Measurements from ENCODE around the gene BMX.
A peak's percentile ranks its signal among the peaks of the same experiment; 100 is the strongest.

Gene BMX

GRCh38 chrX:15500497-15500966, at the start of gene BMX:
TSS of gene BMX (plus strand) at chrX:15500807. CDS start at chrX:15508354, 7,547 bp downstream.
- DNase-seq, result no peak

GRCh38 chrX:15451913-15452312, 48.7 kb upstream of the BMX start:
- DNase-seq, result no peak

- no peak for DNase-seq
These were observed 35.9 kb upstream of the BMX start for GRCh38 chrX:15464704-15465103.

- no peak for DNase-seq
These were observed 35.3 kb upstream of the BMX start for GRCh38 chrX:15465347-15465746.

GRCh38 chrX:15465896-15466651, 34.5 kb upstream of the BMX start:
- no peak for DNase-seq

GRCh38 chrX:15468036-15468435, 32.6 kb upstream of the BMX start:
- DNase-seq, result peak in 6 of 56 donors; percentile 0 to 19 (median 0)

GRCh38 chrX:15469613-15470012, 31.0 kb upstream of the BMX start:
- DNase-seq, result no peak

- DNase-seq, result peak in 43 of 56 donors; percentile 0 to 77 (median 11)
These were observed 29.6 kb upstream of the BMX start for GRCh38 chrX:15471028-15471427.

- DNase-seq, result no peak
These were observed 28.1 kb upstream of the BMX start for GRCh38 chrX:15472531-15472930.

- DNase-seq, result no peak
These were observed 26.6 kb upstream of the BMX start for GRCh38 chrX:15474028-15474427.

- no peak for DNase-seq
These were observed 25.6 kb upstream of the BMX start for GRCh38 chrX:15475021-15475420.

- no peak for DNase-seq
These were observed 25.1 kb upstream of the BMX start for GRCh38 chrX:15475486-15475885.

- no peak for DNase-seq
These were observed 16.7 kb upstream of the BMX start for GRCh38 chrX:15483891-15484290.

- no peak for DNase-seq
These were observed 8.1 kb upstream of the BMX start for GRCh38 chrX:15492469-15492868.

- peak in 55 of 56 donors; percentile 3 to 84 (median 64) for DNase-seq
These were observed 7.3 kb upstream of the BMX start, which contains the start of gene PIR for GRCh38 chrX:15493118-15493962. TSS of gene PIR (minus strand) at chrX:15493333. CDS start at chrX:15491257, 2,076 bp downstream.

- no peak for DNase-seq
These were observed 4.8 kb upstream of the BMX start for GRCh38 chrX:15495801-15496200.

- no peak for DNase-seq
These were observed 3.8 kb upstream of the BMX start for GRCh38 chrX:15496824-15497223.

GRCh38 chrX:15497865-15498264, 2.7 kb upstream of the BMX start:
- peak in 30 of 56 donors; percentile 0 to 67 (median 6) for DNase-seq

- DNase-seq, result no peak
These were observed 1.9 kb upstream of the BMX start for GRCh38 chrX:15498741-15499140.

- no peak for DNase-seq
These were observed 631 bp upstream of the BMX start for GRCh38 chrX:15499976-15500375.

- no peak for DNase-seq
These were observed 899 bp downstream of the BMX start for GRCh38 chrX:15501506-15501905.

- no peak for DNase-seq
These were observed 4.1 kb downstream of the BMX start for GRCh38 chrX:15504661-15505060.
